A673 (cell line): ENCODE measurements around the gene INO80C. TPM values are rescaled to one million over a fixed set of nuclear protein-coding genes. Genes with fewer than 3 reads are reported as not detected.

Source experiments
- BruUV-seq: library from RNA; stranded (reverse); fragments of 400-500 nt; replicated peaks from 2 replicates; lab custom pipeline; 2021; lab: Mats Ljungman, UMichigan
- CTCF ChIA-PET: fragments of 300-600 bp; sonication (Branson Sonifier 250); formaldehyde crosslinking; loops from one replicate; lab custom pipeline; 2022; ENCODE audit warnings: antibody characterized with exemption; lab: Charles Lee
- POLR2A ChIA-PET: fragments of 300-600 bp; sonication (Branson Sonifier 250); formaldehyde crosslinking; loops from one replicate; lab custom pipeline; 2022; ENCODE audit warnings: antibody characterized with exemption; ENCODE audit not compliant: low non-redundant PET; lab: Charles Lee
- DNase-seq: peaks from one replicate; pipeline ENCODE4 v3.0.0-alpha.2; 2015; ENCODE audit warnings: low spot score
- H3K27ac ChIP-seq: fragments of 200-600 bp; sonication (generic); 2 replicates; pipeline ENCODE4 v1.5.1; 2016; ENCODE audit warnings: mixed run types, low read depth, mild to moderate bottlenecking, mixed read lengths, antibody characterized with exemption, low read length; ENCODE audit not compliant: poor library complexity, severe bottlenecking
- H3K27me3 ChIP-seq: fragments of 200-600 bp; sonication (generic); replicated peaks from 2 replicates; pipeline ENCODE4 v1.6.1; 2017; ENCODE audit warnings: mixed run types, low read depth, mild to moderate bottlenecking, mixed read lengths, antibody characterized with exemption, low read length; ENCODE audit not compliant: insufficient read depth, poor library complexity
- H3K36me3 ChIP-seq: fragments of 200-600 bp; sonication (generic); 2 replicates; pipeline ENCODE4 v1.6.1; 2016; ENCODE audit warnings: mixed run types, mild to moderate bottlenecking, mixed read lengths, antibody characterized with exemption, low read length; ENCODE audit not compliant: insufficient read depth, poor library complexity, severe bottlenecking
- H3K4me1 ChIP-seq: fragments of 200-600 bp; sonication (generic); 2 replicates; pipeline ENCODE4 v1.6.1; 2017; ENCODE audit warnings: mixed run types, mild to moderate bottlenecking, mixed read lengths, antibody characterized with exemption, low read length; ENCODE audit not compliant: insufficient read depth, poor library complexity, severe bottlenecking
- H3K4me3 ChIP-seq: fragments of 200-600 bp; sonication (generic); 2 replicates; pipeline ENCODE4 v1.5.1; 2016; ENCODE audit warnings: low read depth, mixed run types, mild to moderate bottlenecking, mixed read lengths, low read length; ENCODE audit not compliant: poor library complexity, severe bottlenecking
- H3K9me3 ChIP-seq: fragments of 200-600 bp; sonication (generic); 2 replicates; pipeline ENCODE4 v1.6.1; 2016; ENCODE audit warnings: mixed run types, low read depth, mild to moderate bottlenecking, mixed read lengths, antibody characterized with exemption, low read length; ENCODE audit not compliant: poor library complexity, severe bottlenecking
- CTCF ChIP-seq: fragments of 300-800, 200-600 bp; sonication (generic); conservative IDR thresholded peaks from 2 replicates; pipeline ENCODE4 v1.5.1; 2017; ENCODE audit warnings: low read depth, mild to moderate bottlenecking, antibody characterized with exemption, low read length, moderate library complexity, mixed read lengths
- EZH2 ChIP-seq: fragments of 200-600 bp; sonication (generic); IDR thresholded peaks from 2 replicates; pipeline ENCODE4 v1.6.1; 2017; ENCODE audit warnings: borderline replicate concordance, low read depth, mild to moderate bottlenecking, mixed read lengths, antibody characterized with exemption, low read length; ENCODE audit not compliant: poor library complexity, severe bottlenecking
- intact Hi-C: fragments of 100-400 bp; cut with micrococcal nuclease; formaldehyde crosslinking; loops from one replicate; pipeline ENCODE4 v1.10.0; 2022; ENCODE audit not compliant: unreplicated experiment
- total RNA-seq: library from RNA; stranded (reverse); gene quantifications from 2 replicates; pipeline ENCODE4 v1.2.3, GENCODE V29; 2021

The INO80C gene
- total RNA-seq, 1 experiment from 2014 or later: 36.6 TPM

- Histone ChIP-seq H3K27ac (no peak overlapping the region), H3K36me3 (no peaks in the 10 kb centered on the region), H3K4me3 (no peak overlapping the region), H3K4me1 (no peaks in the 10 kb centered on the region), H3K9me3 (no peaks in the 10 kb centered on the region), H3K27me3 (no peaks in the 10 kb centered on the region)
- ChIA-PET CTCF (no interaction called here), POLR2A (no interaction called here)
- TF ChIP-seq EZH2: no peak
- TF ChIP-seq CTCF: no peak
- DNase-seq: no peak
- BruUV-seq: no TSS peak
- intact Hi-C loops: no loop called here
Observed at GRCh38 chr18:35508030-35508429, 10.3 kb upstream of the INO80C start.

- Histone ChIP-seq H3K9me3 (no peaks in the 10 kb centered on the region), H3K27me3 (no peaks in the 10 kb centered on the region), H3K4me1 (no peaks in the 10 kb centered on the region), H3K4me3 (no peak overlapping the region), H3K27ac (no peak overlapping the region), H3K36me3 (no peaks in the 10 kb centered on the region)
- ChIA-PET CTCF (no interaction called here), POLR2A (no interaction called here)
- no peak for DNase-seq
- no peak for TF ChIP-seq EZH2
- no peak for TF ChIP-seq CTCF
- intact Hi-C loops: no loop called here
- no TSS peak for BruUV-seq
Observed at GRCh38 chr18:35507623-35508022, 9.9 kb upstream of the INO80C start.

- ChIA-PET POLR2A (no interaction called here), CTCF (no interaction called here)
- no peaks in the 10 kb centered on the region for H3K9me3 ChIP-seq
- H3K4me3 ChIP-seq: no peak overlapping the region
- no peaks in the 10 kb centered on the region for H3K4me1 ChIP-seq
- no peak for DNase-seq
- no peak overlapping the region for H3K27ac ChIP-seq
- intact Hi-C loops: no loop called here
- H3K36me3 ChIP-seq: no peaks in the 10 kb centered on the region
- H3K27me3 ChIP-seq: no peaks in the 10 kb centered on the region
- no TSS peak for BruUV-seq
- TF ChIP-seq CTCF (no peak), EZH2 (no peak)
Observed at GRCh38 chr18:35507192-35507591, 9.4 kb upstream of the INO80C start.
